SK-N-SH (cell line): ENCODE results near the gene RIPK4. TPM values are rescaled to one million over a fixed set of nuclear protein-coding genes. Genes with fewer than 3 reads are reported as not detected.

Experiments
- CTCF ChIA-PET: fragments of 300-600, 350-600 bp; formaldehyde crosslinking; extraction: SDS; loops from one replicate; lab custom pipeline; 2021; lab: Yijun Ruan, JAX
- POLR2A ChIA-PET: fragments of 350-600 bp; sonication (Branson Sonifier 250); formaldehyde crosslinking; extraction: SDS; loops from one replicate; lab custom pipeline; 2020; ENCODE audit warnings: antibody characterized with exemption, inconsistent platforms; lab: Yijun Ruan, JAX
- DNase-seq: peaks from one replicate; pipeline ENCODE4 v3.0.0; 2012
- H2AFZ ChIP-seq: fragments of 200-600 bp; sonication (generic); 2 replicates; pipeline ENCODE4 v1.8.1; 2016; ENCODE audit warnings: antibody characterized with exemption, mild to moderate bottlenecking, low read depth
- H3F3A ChIP-seq: fragments of 200-600 bp; sonication (generic); replicated peaks from 2 replicates; pipeline ENCODE3; 2016; ENCODE audit warnings: antibody characterized with exemption, mild to moderate bottlenecking; ENCODE audit not compliant: insufficient read depth
- H3K27ac ChIP-seq, 2 experiments: fragments of 200-500 bp in 1 of 2; fragments of 200-600 bp in 1 of 2; sonication (Bioruptor generic) in 1 of 2; sonication (generic), shearing (Covaris generic) in 1 of 2; 2 replicates each; pipeline versions ENCODE4 v1.5.1 to v1.6.1; 2014 to 2016; ENCODE audit warnings: low read depth in 2 of 2, inconsistent platforms in 1 of 2, low read length in 1 of 2, mild to moderate bottlenecking in 1 of 2, mixed read lengths in 1 of 2
- H3K27me3 ChIP-seq: fragments of 200-600 bp; sonication (generic), shearing (Covaris generic); 2 replicates; pipeline ENCODE4 v1.6.1; 2016; ENCODE audit warnings: mixed run types; ENCODE audit not compliant: insufficient read depth
- H3K36me3 ChIP-seq, 2 experiments: fragments of 200-500 bp in 1 of 2; fragments of 200-600 bp in 1 of 2; sonication (Bioruptor generic) in 1 of 2; sonication (generic) in 1 of 2; replicated peaks in 1 of 2; 2 replicates each; pipeline versions ENCODE3 to v1.5.1; 2014 to 2016; ENCODE audit warnings: low read length in 1 of 2, mild to moderate bottlenecking in 1 of 2; ENCODE audit not compliant: insufficient read depth in 2 of 2, control insufficient read depth in 1 of 2
- H3K4me1 ChIP-seq, 2 experiments: fragments of 200-500 bp in 1 of 2; fragments of 200-600 bp in 1 of 2; sonication (Bioruptor generic) in 1 of 2; sonication (generic), shearing (Covaris generic) in 1 of 2; 2 replicates each; pipeline versions ENCODE4 v1.5.1 to v1.6.1; 2014 to 2016; ENCODE audit warnings: low read depth in 1 of 2, low read length in 1 of 2, mixed run types in 1 of 2; ENCODE audit not compliant: insufficient read depth in 2 of 2, control insufficient read depth in 1 of 2
- H3K4me2 ChIP-seq: fragments of 200-600 bp; sonication (generic), shearing (Covaris generic); 2 replicates; pipeline ENCODE4 v1.6.1; 2017; ENCODE audit warnings: mixed run types
- H3K4me3 ChIP-seq, 2 experiments: fragments of 200-500 bp in 1 of 2; fragments of 200-600 bp in 1 of 2; sonication (Bioruptor generic) in 1 of 2; sonication (generic), shearing (Covaris generic) in 1 of 2; 2 replicates each; pipeline versions ENCODE4 v1.5.1 to v1.8.1; 2014 to 2016; ENCODE audit warnings: low read depth in 2 of 2, inconsistent platforms in 1 of 2, low read length in 1 of 2, mild to moderate bottlenecking in 1 of 2, mixed read lengths in 1 of 2, moderate library complexity in 1 of 2
- H3K79me2 ChIP-seq: fragments of 200-600 bp; sonication (generic); 2 replicates; pipeline ENCODE4 v1.8.1; 2017; ENCODE audit warnings: mild to moderate bottlenecking; ENCODE audit not compliant: insufficient read depth
- H3K9ac ChIP-seq: fragments of 200-600 bp; sonication (generic); 2 replicates; pipeline ENCODE4 v1.6.1; 2017; ENCODE audit warnings: mixed run types
- H3K9me2 ChIP-seq: fragments of 200-600 bp; sonication (generic); 2 replicates; pipeline ENCODE4 v1.6.1; 2017; ENCODE audit warnings: mixed run types
- H3K9me3 ChIP-seq: fragments of 200-600 bp; sonication (generic); 2 replicates; pipeline ENCODE4 v1.6.1; 2017; ENCODE audit warnings: mixed run types, mild to moderate bottlenecking, moderate library complexity
- H4K20me1 ChIP-seq: fragments of 200-600 bp; sonication (generic); 2 replicates; pipeline ENCODE4 v1.6.1; 2017; ENCODE audit warnings: mild to moderate bottlenecking, mixed run types; ENCODE audit not compliant: insufficient read depth
- CTCF ChIP-seq: fragments of 200-600 bp; sonication (generic); IDR thresholded peaks from 2 replicates; pipeline ENCODE4 v1.6.1; 2017; ENCODE audit warnings: antibody characterized with exemption, mild to moderate bottlenecking, moderate library complexity
- FOXJ3 ChIP-seq: sonication (generic); formaldehyde crosslinking; IDR thresholded peaks from 2 replicates; pipeline ENCODE4 v1.5.1; 2020; ENCODE audit warnings: mild to moderate bottlenecking, missing genetic modification reagents
- FOXM1 ChIP-seq: IDR thresholded peaks from 2 replicates; pipeline ENCODE4 v1.4.0; 2012; ENCODE audit warnings: low read depth, mild to moderate bottlenecking
- GABPA ChIP-seq: IDR thresholded peaks from 2 replicates; pipeline ENCODE4 v1.4.0; 2012; ENCODE audit warnings: low read depth, mild to moderate bottlenecking
- GATA2 ChIP-seq: sonication (generic); formaldehyde crosslinking; IDR thresholded peaks from 2 replicates; pipeline ENCODE4 v1.5.0; 2020; ENCODE audit warnings: mild to moderate bottlenecking, missing genetic modification reagents
- IRF3 ChIP-seq: fragments of 150-350 bp; IDR thresholded peaks from 2 replicates; pipeline ENCODE4 v1.6.1; 2016; ENCODE audit warnings: mild to moderate bottlenecking, low read depth, low read length
- JUND ChIP-seq: IDR thresholded peaks from 2 replicates; pipeline ENCODE4 v1.4.0; 2012
- PBX3 ChIP-seq: IDR thresholded peaks from 2 replicates; pipeline ENCODE4; 2012
- TAF1 ChIP-seq: IDR thresholded peaks from 2 replicates; pipeline ENCODE4 v1.6.1; 2012; ENCODE audit warnings: low read depth, mild to moderate bottlenecking, low read length, moderate library complexity, borderline replicate concordance
- TCF12 ChIP-seq: IDR thresholded peaks from 2 replicates; pipeline ENCODE4 v1.4.0; 2012
- YY1 ChIP-seq: IDR thresholded peaks from 2 replicates; pipeline ENCODE4 v1.4.0; 2012; ENCODE audit warnings: low read depth, mild to moderate bottlenecking
- ZBTB33 ChIP-seq: IDR thresholded peaks from 2 replicates; pipeline ENCODE4 v1.4.0; 2012; ENCODE audit warnings: low read depth, borderline replicate concordance
- WGBS: methylation state at CpG from one replicate; pipeline ENCODE4 v1.1.6; 2017; ENCODE audit warnings: low lambda C conversion rate; 5-methylcytosine and 5-hydroxymethylcytosine counted together
- polyA plus RNA-seq, 3 experiments: library from polyadenylated mRNA; depleted of rRNA; stranded (reverse); fragments of >200 nt; gene quantifications; 2 replicates each; pipeline ENCODE4 v1.2.3, GENCODE V29; 2012

The RIPK4 gene
- polyA plus RNA-seq, 1 of the 3 experiments (the other 2 are of a cell fraction) = 11.0 TPM

GRCh38 chr21:41762753-41763152 is 4.1 kb downstream of the RIPK4 start:
- Histone ChIP-seq H3K9ac (no peak overlapping the region), H4K20me1 (no peaks in the 10 kb centered on the region), H3K9me2 (no peaks in the 10 kb centered on the region), H3K4me2 (no peak overlapping the region), H3K36me3 (no peaks in the 10 kb centered on the region), H3K27ac (no peak overlapping the region), H3K4me1 (peaks cover 0 to 10% of the 10 kb centered on the region in 2 experiments; a peak in 2 of 4 replicates), H3F3A (peaks cover 6% of the 10 kb centered on the region), H3K4me3 (no peak overlapping the region), H3K79me2 (peaks cover 16% of the 10 kb centered on the region; the same call in 1 of the 2 replicates), H3K9me3 (no peaks in the 10 kb centered on the region), H2AFZ (no peak overlapping the region), H3K27me3 (no peaks in the 10 kb centered on the region)
- ChIA-PET CTCF (interaction anchor here (1.3 to 2.1 kb wide), 2 partner anchors 16 to 150 kb away, joined by 5 to 16 read pairs; no protein-coding TSS in a partner anchor), POLR2A (no interaction called here)
- DNase-seq = no peak
- no peak for TF ChIP-seq YY1
- TF ChIP-seq IRF3 = no peak
- TF ChIP-seq GATA2 (CRISPR knock-in tag) = no peak
- no peak for TF ChIP-seq TAF1
- TF ChIP-seq JUND = no peak
- TF ChIP-seq ZBTB33 = no peak
- no peak for TF ChIP-seq TCF12
- TF ChIP-seq FOXJ3 (CRISPR knock-in tag) = no peak
- no peak for TF ChIP-seq PBX3
- TF ChIP-seq GABPA = no peak
- TF ChIP-seq FOXM1 = no peak
- TF ChIP-seq CTCF = no peak
- 88% methylated on average over 16 of the region's 16 CpGs for WGBS
